HepG2 (cell line): Measurements from ENCODE around the gene CDK11B. TPM values are rescaled to one million over a fixed set of nuclear protein-coding genes. Genes with fewer than 3 reads are reported as not detected.
"Not testable (repeated sequence)": the region's sequence is repeated elsewhere in the genome, so short reads cannot be mapped to it uniquely, and the experiment has no call there.

Experiments
- CTCF ChIP-seq: sonication (generic); formaldehyde crosslinking; IDR thresholded peaks from 2 replicates; pipeline ENCODE4 v1.5.0; 2020; ENCODE audit warnings: mild to moderate bottlenecking, missing genetic modification reagents, moderate library complexity
- ELF1 ChIP-seq: sonication (generic); formaldehyde crosslinking; IDR thresholded peaks from 2 replicates; pipeline ENCODE4 v1.4.0; 2020; ENCODE audit warnings: missing genetic modification reagents
- FOSL2 ChIP-seq: sonication (generic); formaldehyde crosslinking; IDR thresholded peaks from 2 replicates; pipeline ENCODE4 v1.4.0; 2020; ENCODE audit warnings: missing genetic modification reagents
- HOXA3 ChIP-seq: sonication (generic); formaldehyde crosslinking; IDR thresholded peaks from 2 replicates; pipeline ENCODE4 v1.5.0; 2020; ENCODE audit warnings: missing genetic modification reagents
- KLF11 ChIP-seq: IDR thresholded peaks from 2 replicates; pipeline ENCODE4 v1.6.1; 2016; ENCODE audit warnings: missing compliant biosample characterization
- KMT2B ChIP-seq: IDR thresholded peaks from 2 replicates; pipeline ENCODE4 v1.6.1; 2016; ENCODE audit warnings: missing genetic modification reagents, missing compliant biosample characterization
- MAX ChIP-seq: IDR thresholded peaks from 2 replicates; pipeline ENCODE4 v1.6.1; 2012; ENCODE audit warnings: inconsistent platforms
- NFYB ChIP-seq: sonication (generic); formaldehyde crosslinking; IDR thresholded peaks from 2 replicates; pipeline ENCODE4 v1.4.0; 2020; ENCODE audit warnings: missing genetic modification reagents
- NONO ChIP-seq, 2 experiments: fragments of 450-650 bp in 1 of 2; sonication (generic) in 1 of 2; formaldehyde crosslinking in 1 of 2; IDR thresholded peaks in 1 of 2; conservative IDR thresholded peaks in 1 of 2; 2 replicates each; pipeline versions ENCODE4 v1.6.1 to v1.8.0; 2017 to 2022; ENCODE audit warnings: mild to moderate bottlenecking in 1 of 2, missing genetic modification reagents in 1 of 2, moderate library complexity in 1 of 2
- PATZ1 ChIP-seq: sonication (generic); formaldehyde crosslinking; IDR thresholded peaks from 2 replicates; pipeline ENCODE4 v1.4.0; 2020; ENCODE audit warnings: missing genetic modification reagents
- SAP130 ChIP-seq: IDR thresholded peaks from 2 replicates; pipeline ENCODE4 v1.6.1; 2016; ENCODE audit warnings: low read depth
- THAP11 ChIP-seq: IDR thresholded peaks from 2 replicates; pipeline ENCODE4 v1.6.1; 2016; ENCODE audit warnings: missing biosample characterization, missing genetic modification reagents
- ZFX ChIP-seq: sonication (generic); formaldehyde crosslinking; IDR thresholded peaks from 2 replicates; pipeline ENCODE4 v1.4.0; 2020; ENCODE audit warnings: mild to moderate bottlenecking, low read depth, missing genetic modification reagents, moderate library complexity
- ZHX2 ChIP-seq, 2 experiments: sonication (generic) in 1 of 2; formaldehyde crosslinking in 1 of 2; IDR thresholded peaks; 2 replicates each; pipeline versions ENCODE4 v1.6.1 to v1.9.0; 2014 to 2022; ENCODE audit warnings: antibody characterized with exemption in 1 of 2, borderline replicate concordance in 1 of 2, inconsistent platforms in 1 of 2, low read depth in 1 of 2, missing genetic modification reagents in 1 of 2
- ZNF800 ChIP-seq: sonication (generic); formaldehyde crosslinking; IDR thresholded peaks from 2 replicates; pipeline ENCODE4 v1.4.0; 2020; ENCODE audit warnings: missing genetic modification reagents
- polyA plus RNA-seq, 8 experiments: library from polyadenylated mRNA; depleted of rRNA in 3 of 8; stranded (reverse) in 7 of 8; unstranded in 1 of 8; fragments of >200 nt; fragmentation: Illumina TruSeq in 4 of 8; extraction: Trizol in 4 of 8; gene quantifications; 2 replicates each; pipeline versions ENCODE4 v1.2.1 to v1.2.3, GENCODE V29; 2011 to 2016; ENCODE audit warnings: low read depth in 4 of 8, missing spikeins in 1 of 8, mixed read lengths in 1 of 8; ENCODE audit not compliant: insufficient read depth in 1 of 8
- total RNA-seq, 5 experiments: library from RNA; depleted of rRNA; stranded (reverse); fragments of >200 nt; fragmentation: Illumina TruSeq; extraction: Trizol; gene quantifications; 2 replicates each; pipeline ENCODE4 v1.2.3, GENCODE V29; 2016; ENCODE audit warnings: low read depth in 1 of 5

Gene CDK11B
- total and polyA plus RNA-seq, 2 of the 13 experiments (the other 11 are each of a cell fraction or from before 2014, with no cell fraction given) = 3.6 to 15.1 TPM

- TF ChIP-seq SAP130 (CRISPR knock-in tag) (peak; percentile 69), NONO (CRISPR knock-in tag; conservative IDR thresholded peaks at IDR 0.05) (0 out of 2 replicates have a peak, but pooled peaks have one; percentile 33), ZHX2 (IDR thresholded peaks at IDR 0.05; ENCODE audit: low read depth) (peak; percentile 99), PATZ1 (0 out of 2 replicates have a peak, but pooled peaks have one; percentile 10), KLF11 (CRISPR knock-in tag) (0 out of 2 replicates have a peak, but pooled peaks have one; percentile 52), ELF1 (peak; percentile 95), NFYB (CRISPR knock-in tag) (peak; percentile 41; the same call in 1 of the 2 replicates), KMT2B (peak; percentile 91), CTCF (peak; percentile 51), MAX (peak; percentile 61), HOXA3 (CRISPR knock-in tag) (peak; percentile 99), THAP11 (CRISPR knock-in tag) (peak; percentile 93), FOSL2 (CRISPR knock-in tag) (0 out of 2 replicates have a peak, but pooled peaks have one; percentile 11), ZNF800 (CRISPR knock-in tag) (0 out of 2 replicates have a peak, but pooled peaks have one; percentile 28), ZFX (CRISPR knock-in tag) (peak; percentile 56; the same call in 1 of the 2 replicates)
- not testable (repeated sequence) for TF ChIP-seq NONO (IDR thresholded peaks at IDR 0.05); ZHX2 (CRISPR knock-in tag; IDR thresholded peaks at IDR 0.05; ENCODE audit: borderline replicate concordance)
These were observed at the start of gene CDK11B (continued) for GRCh38 chr1:1658583-1659549.
